Measurements from ENCODE around the gene NOS1.

NOS1 gene

DNA sequence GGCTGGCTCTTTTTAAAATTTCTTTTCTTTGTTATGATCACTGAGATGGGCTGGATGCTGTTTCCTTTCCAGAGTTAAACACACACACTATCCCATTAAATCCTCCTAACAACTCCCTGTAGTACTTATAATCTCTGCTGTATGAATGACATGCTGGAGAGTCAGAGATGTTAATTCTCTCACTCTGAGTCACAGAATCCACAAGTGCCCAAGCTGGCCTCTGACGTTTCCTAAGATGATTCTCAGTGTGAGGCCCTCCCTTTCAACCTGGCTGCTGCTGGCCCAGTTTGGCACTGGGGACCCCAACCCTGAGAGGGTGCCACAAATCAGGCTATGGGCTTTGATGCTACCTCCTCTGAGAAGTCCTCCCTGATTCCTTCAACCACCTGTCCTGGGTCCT is 5.4 kb downstream of the NOS1 start:
- peaks cover 3% of the 10 kb centered on the region for H3K27me3 ChIP-seq (replicated peaks; ENCODE audit: control insufficient read depth, insufficient read depth, low read length, poor library complexity, severe bottlenecking)

DNA sequence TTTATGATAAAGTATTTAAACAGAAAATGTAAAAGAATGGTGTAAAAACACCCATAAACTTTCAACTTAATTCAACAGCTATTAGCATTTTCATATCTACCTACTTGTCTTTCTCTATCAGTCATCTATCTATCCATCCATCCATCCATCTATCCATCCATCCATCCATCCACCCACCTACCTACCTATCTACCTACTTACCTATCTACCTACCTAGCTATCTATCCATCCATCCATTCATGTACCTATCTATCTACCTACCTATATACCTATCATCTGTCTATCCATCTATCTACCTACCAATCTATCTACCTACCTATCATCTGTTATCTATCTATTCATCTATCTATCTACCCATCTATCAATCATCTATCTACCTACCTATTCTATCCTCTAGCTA is 8.5 kb downstream of the NOS1 start:
- Histone ChIP-seq H3K27ac (ENCODE audit: insufficient read depth, low read length, poor library complexity, severe bottlenecking) (no peak overlapping the region), H3K4me3 (ENCODE audit: insufficient read depth, low read depth, low read length, poor library complexity, severe bottlenecking) (no peak overlapping the region), H3K27me3 (replicated peaks; ENCODE audit: control insufficient read depth, insufficient read depth, low read length, poor library complexity, severe bottlenecking) (no peaks in the 10 kb centered on the region), H3K9me3 (ENCODE audit: control insufficient read depth, low read length) (no peaks in the 10 kb centered on the region), H3K36me3 (ENCODE audit: control insufficient read depth, insufficient read depth, low read length) (no peaks in the 10 kb centered on the region), H3K4me1 (ENCODE audit: control insufficient read depth, insufficient read depth, low read length, poor library complexity, severe bottlenecking) (no peaks in the 10 kb centered on the region)
- no peak for DNase-seq

More for the DNA sequence above, 5.4 kb downstream of the NOS1 start:
- no peaks in the 10 kb centered on the region for H3K4me1 ChIP-seq (ENCODE audit: control insufficient read depth, insufficient read depth, low read length, poor library complexity, severe bottlenecking)
- H3K4me3 ChIP-seq (ENCODE audit: insufficient read depth, low read depth, low read length, poor library complexity, severe bottlenecking): no peak overlapping the region
- DNase-seq: no peak
- no peak overlapping the region for H3K27ac ChIP-seq (ENCODE audit: insufficient read depth, low read length, poor library complexity, severe bottlenecking)
- H3K36me3 ChIP-seq (ENCODE audit: control insufficient read depth, insufficient read depth, low read length): no peaks in the 10 kb centered on the region
- no peaks in the 10 kb centered on the region for H3K9me3 ChIP-seq (ENCODE audit: control insufficient read depth, low read length)

DNA sequence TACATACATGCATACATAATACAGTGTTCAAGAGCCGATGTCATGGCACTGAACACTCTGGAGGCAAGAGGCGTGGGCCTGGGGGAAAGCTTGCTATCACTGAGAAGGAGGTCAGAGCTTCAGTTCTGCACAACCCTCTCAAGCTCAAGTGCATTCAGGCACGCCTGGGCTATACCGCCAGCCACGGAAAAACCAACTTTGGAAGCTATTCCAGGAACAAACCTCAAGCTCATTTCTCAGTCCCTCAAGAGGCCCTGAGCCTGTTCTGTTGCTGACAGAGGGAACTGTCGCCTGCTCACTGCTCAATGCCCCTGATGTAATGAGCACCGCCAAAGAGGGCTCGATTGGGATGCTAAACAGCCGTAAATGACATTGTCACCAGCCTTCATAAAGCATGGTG is 9.2 kb downstream of the NOS1 start:
- no peak overlapping the region for H3K27ac ChIP-seq (ENCODE audit: insufficient read depth, low read length, poor library complexity, severe bottlenecking)
- no peak overlapping the region for H3K4me3 ChIP-seq (ENCODE audit: insufficient read depth, low read depth, low read length, poor library complexity, severe bottlenecking)
- no peaks in the 10 kb centered on the region for H3K27me3 ChIP-seq (replicated peaks; ENCODE audit: control insufficient read depth, insufficient read depth, low read length, poor library complexity, severe bottlenecking)
- H3K9me3 ChIP-seq (ENCODE audit: control insufficient read depth, low read length): no peaks in the 10 kb centered on the region
- no peaks in the 10 kb centered on the region for H3K36me3 ChIP-seq (ENCODE audit: control insufficient read depth, insufficient read depth, low read length)
- DNase-seq: no peak
- no peaks in the 10 kb centered on the region for H3K4me1 ChIP-seq (ENCODE audit: control insufficient read depth, insufficient read depth, low read length, poor library complexity, severe bottlenecking)

DNA sequence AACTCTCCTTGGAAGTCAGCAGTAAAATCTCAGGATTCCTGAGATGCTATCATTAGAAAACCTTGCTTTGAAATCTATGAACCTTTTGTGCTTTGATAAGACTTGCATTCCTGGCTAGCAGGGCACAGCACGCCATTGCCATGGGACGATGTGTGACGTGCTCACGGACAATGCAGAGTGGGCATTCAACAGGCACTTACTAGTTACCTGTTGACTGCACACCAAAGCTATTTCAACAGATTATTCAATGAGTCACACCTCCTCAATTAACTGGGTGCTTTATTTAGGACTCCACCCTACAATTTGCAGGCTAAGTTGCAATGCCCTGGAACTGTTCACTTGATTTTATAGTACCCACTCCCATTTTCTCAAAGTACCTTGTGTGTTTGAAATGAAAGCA is 11.3 kb downstream of the NOS1 start:
- no peaks in the 10 kb centered on the region for H3K9me3 ChIP-seq (ENCODE audit: control insufficient read depth, low read length)
- DNase-seq: no peak
- H3K4me3 ChIP-seq (ENCODE audit: insufficient read depth, low read depth, low read length, poor library complexity, severe bottlenecking): no peak overlapping the region
- H3K36me3 ChIP-seq (ENCODE audit: control insufficient read depth, insufficient read depth, low read length): no peaks in the 10 kb centered on the region
- no peaks in the 10 kb centered on the region for H3K27me3 ChIP-seq (replicated peaks; ENCODE audit: control insufficient read depth, insufficient read depth, low read length, poor library complexity, severe bottlenecking)
- no peak overlapping the region for H3K27ac ChIP-seq (ENCODE audit: insufficient read depth, low read length, poor library complexity, severe bottlenecking)
- no peaks in the 10 kb centered on the region for H3K4me1 ChIP-seq (ENCODE audit: control insufficient read depth, insufficient read depth, low read length, poor library complexity, severe bottlenecking)

DNA sequence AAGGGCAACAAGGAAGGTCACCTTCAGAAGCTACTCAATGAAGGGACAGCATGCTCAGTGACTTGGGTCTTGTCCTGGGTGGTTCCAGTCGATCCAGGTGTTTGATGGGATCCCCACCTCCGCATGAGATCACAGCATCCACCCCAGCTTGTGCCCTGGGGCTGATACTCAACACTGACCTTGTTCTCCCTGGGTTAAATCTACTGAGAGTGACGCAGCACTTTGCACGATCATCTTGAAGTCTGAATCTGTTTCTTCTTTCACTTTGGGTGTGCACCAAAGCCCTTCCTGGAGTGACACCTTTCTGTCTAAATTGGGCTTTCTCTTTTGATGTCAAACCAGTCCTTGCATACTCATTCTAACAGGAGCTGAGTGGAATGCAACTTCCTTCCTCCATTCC is 13.8 kb downstream of the NOS1 start:
- no peak overlapping the region for H3K27ac ChIP-seq (ENCODE audit: insufficient read depth, low read length, poor library complexity, severe bottlenecking)
- H3K4me1 ChIP-seq (ENCODE audit: control insufficient read depth, insufficient read depth, low read length, poor library complexity, severe bottlenecking): no peaks in the 10 kb centered on the region
- no peak overlapping the region for H3K4me3 ChIP-seq (ENCODE audit: insufficient read depth, low read depth, low read length, poor library complexity, severe bottlenecking)
- DNase-seq: no peak
- no peaks in the 10 kb centered on the region for H3K36me3 ChIP-seq (ENCODE audit: control insufficient read depth, insufficient read depth, low read length)
- no peaks in the 10 kb centered on the region for H3K27me3 ChIP-seq (replicated peaks; ENCODE audit: control insufficient read depth, insufficient read depth, low read length, poor library complexity, severe bottlenecking)
- H3K9me3 ChIP-seq (ENCODE audit: control insufficient read depth, low read length): no peaks in the 10 kb centered on the region

DNA sequence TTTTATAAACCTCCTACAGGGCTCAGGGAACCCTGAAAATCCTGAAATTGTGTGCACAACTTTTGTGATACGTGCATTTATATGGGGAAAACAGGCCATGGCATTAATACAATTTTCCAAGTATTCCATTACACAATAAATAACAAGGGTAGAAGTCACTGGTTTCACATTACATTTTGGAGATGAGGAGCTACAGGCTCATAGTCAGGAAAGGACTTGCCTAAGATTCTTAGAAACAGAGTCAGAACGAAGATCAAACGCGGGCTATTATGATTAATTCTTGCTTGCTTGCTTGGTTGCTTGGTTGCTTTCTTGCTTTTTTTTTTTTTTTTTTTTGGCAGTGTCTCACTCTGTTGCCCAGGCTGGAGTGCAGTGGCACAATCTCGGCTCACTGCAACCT is 16.7 kb downstream of the NOS1 start:
- no peak overlapping the region for H3K27ac ChIP-seq (ENCODE audit: insufficient read depth, low read length, poor library complexity, severe bottlenecking)
- no peaks in the 10 kb centered on the region for H3K36me3 ChIP-seq (ENCODE audit: control insufficient read depth, insufficient read depth, low read length)
- no peak for DNase-seq

DNA sequence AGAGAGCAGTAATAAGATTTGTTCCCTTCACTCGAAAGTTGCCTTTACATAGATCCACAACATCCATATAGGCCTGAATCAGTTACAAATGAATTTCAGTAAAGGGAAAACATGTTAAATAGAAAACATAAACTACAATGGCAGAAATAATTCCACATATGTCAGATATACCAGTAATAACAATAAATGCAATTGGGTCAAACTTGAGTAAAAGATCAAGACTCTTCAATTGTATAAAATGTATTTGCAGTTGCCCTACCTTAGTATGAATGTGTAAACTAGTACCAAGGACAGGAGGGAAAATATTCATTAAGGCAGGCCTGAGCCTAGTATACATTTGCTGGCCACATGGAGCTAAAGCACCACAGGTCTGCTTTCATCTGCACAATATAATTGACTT is 17.6 kb downstream of the NOS1 start:
- Histone ChIP-seq H3K27ac (ENCODE audit: insufficient read depth, low read length, poor library complexity, severe bottlenecking) (no peak overlapping the region), H3K36me3 (ENCODE audit: control insufficient read depth, insufficient read depth, low read length) (no peaks in the 10 kb centered on the region), H3K4me3 (ENCODE audit: insufficient read depth, low read depth, low read length, poor library complexity, severe bottlenecking) (no peak overlapping the region), H3K9me3 (ENCODE audit: control insufficient read depth, low read length) (no peaks in the 10 kb centered on the region), H3K4me1 (ENCODE audit: control insufficient read depth, insufficient read depth, low read length, poor library complexity, severe bottlenecking) (no peaks in the 10 kb centered on the region), H3K27me3 (replicated peaks; ENCODE audit: control insufficient read depth, insufficient read depth, low read length, poor library complexity, severe bottlenecking) (no peaks in the 10 kb centered on the region)
- DNase-seq: no peak

More for the DNA sequence above, 16.7 kb downstream of the NOS1 start:
- no peaks in the 10 kb centered on the region for H3K9me3 ChIP-seq (ENCODE audit: control insufficient read depth, low read length)
- H3K4me3 ChIP-seq (ENCODE audit: insufficient read depth, low read depth, low read length, poor library complexity, severe bottlenecking): no peak overlapping the region
- H3K4me1 ChIP-seq (ENCODE audit: control insufficient read depth, insufficient read depth, low read length, poor library complexity, severe bottlenecking): no peaks in the 10 kb centered on the region
- no peaks in the 10 kb centered on the region for H3K27me3 ChIP-seq (replicated peaks; ENCODE audit: control insufficient read depth, insufficient read depth, low read length, poor library complexity, severe bottlenecking)

DNA sequence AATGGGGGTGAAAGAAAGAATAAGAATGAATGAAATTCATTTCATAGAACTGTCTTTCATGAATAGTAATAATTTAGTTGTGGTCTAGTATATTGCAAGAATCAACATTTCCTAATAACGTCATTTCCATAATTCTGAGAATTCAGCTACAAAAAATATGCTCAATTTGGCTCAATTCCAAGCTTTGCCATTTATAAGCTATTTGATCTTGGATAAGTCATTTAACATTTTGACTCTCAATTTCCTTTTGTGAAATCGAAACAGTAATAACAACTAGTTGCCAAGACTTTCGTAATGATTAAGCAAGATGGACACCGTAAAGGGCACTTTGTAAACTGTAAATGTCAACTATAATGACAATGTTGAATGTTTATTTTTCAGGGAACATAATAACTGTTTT is 18.1 kb downstream of the NOS1 start:
- no peaks in the 10 kb centered on the region for H3K9me3 ChIP-seq (ENCODE audit: control insufficient read depth, low read length)
- H3K36me3 ChIP-seq (ENCODE audit: control insufficient read depth, insufficient read depth, low read length): no peaks in the 10 kb centered on the region
- H3K4me3 ChIP-seq (ENCODE audit: insufficient read depth, low read depth, low read length, poor library complexity, severe bottlenecking): no peak overlapping the region
- H3K4me1 ChIP-seq (ENCODE audit: control insufficient read depth, insufficient read depth, low read length, poor library complexity, severe bottlenecking): no peaks in the 10 kb centered on the region
- H3K27me3 ChIP-seq (replicated peaks; ENCODE audit: control insufficient read depth, insufficient read depth, low read length, poor library complexity, severe bottlenecking): no peaks in the 10 kb centered on the region
- no peak overlapping the region for H3K27ac ChIP-seq (ENCODE audit: insufficient read depth, low read length, poor library complexity, severe bottlenecking)
- no peak for DNase-seq

DNA sequence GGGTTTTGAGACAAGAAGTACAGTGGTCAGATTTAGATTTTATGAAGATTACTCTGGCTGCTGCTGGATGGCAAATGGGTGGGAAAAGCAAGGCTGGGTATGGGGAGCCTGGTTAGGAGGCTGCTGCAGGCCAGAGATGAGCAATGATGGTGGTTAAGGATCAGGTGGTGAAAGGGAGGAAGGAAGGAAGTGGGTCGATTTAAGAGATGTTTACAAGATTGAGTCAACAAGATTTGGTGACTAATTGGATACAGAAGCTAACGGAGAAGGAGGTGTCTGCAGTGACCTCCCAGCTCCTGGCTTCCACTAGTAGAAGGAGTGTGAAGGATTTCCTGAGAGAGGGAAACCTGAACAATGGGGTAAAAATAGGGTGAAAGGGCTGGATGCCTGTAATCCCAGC is 18.7 kb downstream of the NOS1 start:
- H3K36me3 ChIP-seq (ENCODE audit: control insufficient read depth, insufficient read depth, low read length): no peaks in the 10 kb centered on the region
- H3K27me3 ChIP-seq (replicated peaks; ENCODE audit: control insufficient read depth, insufficient read depth, low read length, poor library complexity, severe bottlenecking): no peaks in the 10 kb centered on the region
- H3K27ac ChIP-seq (ENCODE audit: insufficient read depth, low read length, poor library complexity, severe bottlenecking): no peak overlapping the region
- H3K4me3 ChIP-seq (ENCODE audit: insufficient read depth, low read depth, low read length, poor library complexity, severe bottlenecking): no peak overlapping the region
- H3K9me3 ChIP-seq (ENCODE audit: control insufficient read depth, low read length): no peaks in the 10 kb centered on the region
- no peak for DNase-seq
- no peaks in the 10 kb centered on the region for H3K4me1 ChIP-seq (ENCODE audit: control insufficient read depth, insufficient read depth, low read length, poor library complexity, severe bottlenecking)

DNA sequence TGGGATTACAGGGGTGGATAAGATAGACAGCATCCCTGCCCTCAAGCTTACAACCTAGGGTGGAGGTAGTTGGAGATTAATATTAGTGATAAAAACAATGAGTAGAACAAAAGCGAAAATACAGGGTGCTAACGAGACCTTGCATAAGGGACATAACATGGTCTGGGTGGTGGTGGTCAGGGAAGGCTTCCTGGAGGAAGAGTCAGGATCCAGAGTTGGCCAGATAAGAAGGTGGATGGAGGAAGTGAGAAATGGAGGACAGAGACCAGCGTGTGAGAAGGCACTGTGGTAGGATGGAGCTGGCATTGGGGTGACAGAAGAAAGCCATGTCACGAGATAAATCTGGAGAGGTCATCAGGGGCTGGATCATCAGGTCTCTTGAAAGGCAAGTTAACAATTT is 19.2 kb downstream of the NOS1 start:
- no peak overlapping the region for H3K27ac ChIP-seq (ENCODE audit: insufficient read depth, low read length, poor library complexity, severe bottlenecking)
- no peak overlapping the region for H3K4me3 ChIP-seq (ENCODE audit: insufficient read depth, low read depth, low read length, poor library complexity, severe bottlenecking)
- DNase-seq: no peak
- no peaks in the 10 kb centered on the region for H3K36me3 ChIP-seq (ENCODE audit: control insufficient read depth, insufficient read depth, low read length)
- no peaks in the 10 kb centered on the region for H3K27me3 ChIP-seq (replicated peaks; ENCODE audit: control insufficient read depth, insufficient read depth, low read length, poor library complexity, severe bottlenecking)
- no peaks in the 10 kb centered on the region for H3K9me3 ChIP-seq (ENCODE audit: control insufficient read depth, low read length)
- no peaks in the 10 kb centered on the region for H3K4me1 ChIP-seq (ENCODE audit: control insufficient read depth, insufficient read depth, low read length, poor library complexity, severe bottlenecking)

DNA sequence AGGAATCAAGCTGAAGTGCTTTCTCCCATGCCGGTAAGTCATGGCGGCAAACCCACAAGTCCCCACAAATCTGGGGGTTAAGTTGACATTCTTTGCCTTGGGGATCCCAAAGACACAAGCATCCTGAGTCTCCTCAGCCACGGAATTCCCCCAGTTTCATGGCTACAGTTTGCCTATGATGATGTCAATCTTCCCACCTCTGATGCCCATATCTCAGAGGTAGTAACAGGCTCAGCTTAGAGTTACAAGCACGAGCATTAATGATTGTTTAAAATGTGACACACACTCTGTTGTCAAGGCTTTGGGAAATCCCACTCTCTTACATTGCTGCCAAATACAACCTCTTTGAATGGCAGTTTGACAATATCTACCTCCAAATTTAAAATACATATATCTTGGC is 22.3 kb downstream of the NOS1 start:
- no peak overlapping the region for H3K4me3 ChIP-seq (ENCODE audit: insufficient read depth, low read depth, low read length, poor library complexity, severe bottlenecking)
- H3K27ac ChIP-seq (ENCODE audit: insufficient read depth, low read length, poor library complexity, severe bottlenecking): no peak overlapping the region
- H3K9me3 ChIP-seq (ENCODE audit: control insufficient read depth, low read length): no peaks in the 10 kb centered on the region
- no peaks in the 10 kb centered on the region for H3K4me1 ChIP-seq (ENCODE audit: control insufficient read depth, insufficient read depth, low read length, poor library complexity, severe bottlenecking)
- no peaks in the 10 kb centered on the region for H3K36me3 ChIP-seq (ENCODE audit: control insufficient read depth, insufficient read depth, low read length)
- no peaks in the 10 kb centered on the region for H3K27me3 ChIP-seq (replicated peaks; ENCODE audit: control insufficient read depth, insufficient read depth, low read length, poor library complexity, severe bottlenecking)
- no peak for DNase-seq

All from effector memory CD4-positive, alpha-beta T cell (primary cell).